GM12878 (cell line): Measurements from ENCODE around the gene NTRK1. TPM values are rescaled to one million over a fixed set of nuclear protein-coding genes. Genes with fewer than 3 reads are reported as not detected.

ENCODE experiments used
- ATAC-seq: fragments of 200-7000 bp; cut with Tn5 transposase; 3 replicates; pipeline ENCODE4 v1.9.1; 2020; ENCODE audit warnings: mild to moderate bottlenecking, moderate library complexity
- BruUV-seq: library from RNA; stranded (reverse); fragments of 400-500 nt; replicated peaks from 2 replicates; lab custom pipeline; 2021; lab: Mats Ljungman, UMichigan
- CTCF ChIA-PET: fragments of 300-600 bp; sonication (Branson Sonifier 250); formaldehyde crosslinking; extraction: SDS; loops from one replicate; lab custom pipeline; 2021; ENCODE audit warnings: inconsistent platforms; lab: Yijun Ruan, JAX
- POLR2A ChIA-PET: fragments of 350-600 bp; formaldehyde crosslinking; extraction: SDS; loops from one replicate; lab custom pipeline; 2021; ENCODE audit warnings: inconsistent platforms; lab: Charles Lee
- RAD21 ChIA-PET: fragments of 300-600 bp; sonication (Branson Sonifier 250); formaldehyde crosslinking; loops from one replicate; lab custom pipeline; 2023; ENCODE audit warnings: antibody characterized with exemption; ENCODE audit not compliant: unreplicated experiment; lab: Charles Lee
- SMC1A ChIA-PET: fragments of 300-600 bp; sonication (Branson Sonifier 250); formaldehyde crosslinking; loops from one replicate; lab custom pipeline; 2023; ENCODE audit not compliant: unreplicated experiment, uncharacterized antibody; lab: Charles Lee
- DNase-seq: peaks from one replicate; pipeline ENCODE4 v3.0.0-alpha.2; 2011; ENCODE audit warnings: low read depth, low spot score
- FAIRE-seq: peaks from 3 replicates; lab custom pipeline; 2011; peaks lifted over from hg19 to GRCh38; lab: Jason Lieb, UNC
- H2AFZ ChIP-seq: 2 replicates; pipeline ENCODE4 v1.6.0; 2011; ENCODE audit warnings: low read depth, low read length, control low read depth; ENCODE audit not compliant: control insufficient read depth
- H3K27ac ChIP-seq: 2 replicates; pipeline ENCODE4 v1.5.1; 2011; ENCODE audit warnings: control low read depth; ENCODE audit not compliant: control insufficient read depth, insufficient read depth
- H3K27me3 ChIP-seq, 2 experiments: replicated peaks in 1 of 2; 2 replicates each; pipeline versions ENCODE4 v1.6.0 to v1.6.1; 2011; ENCODE audit warnings: low read length in 1 of 2; ENCODE audit not compliant: control insufficient read depth in 2 of 2, insufficient read depth in 2 of 2
- H3K36me3 ChIP-seq, 2 experiments: 2 replicates each; pipeline ENCODE4 v1.5.1; 2011; ENCODE audit warnings: low read length in 1 of 2; ENCODE audit not compliant: control insufficient read depth in 2 of 2, insufficient read depth in 2 of 2
- H3K4me1 ChIP-seq: 2 replicates; pipeline ENCODE4 v1.6.1; 2011; ENCODE audit warnings: mild to moderate bottlenecking, low read length, moderate library complexity, mixed read lengths; ENCODE audit not compliant: control insufficient read depth, insufficient read depth
- H3K4me2 ChIP-seq: 2 replicates; pipeline ENCODE4 v1.6.0; 2011; ENCODE audit warnings: control low read depth; ENCODE audit not compliant: control insufficient read depth, insufficient read depth
- H3K4me3 ChIP-seq: fragments of 200-600 bp; sonication (generic); 2 replicates; pipeline ENCODE4 v1.5.1; 2016
- H3K79me2 ChIP-seq: 2 replicates; pipeline ENCODE4 v1.6.0; 2011; ENCODE audit warnings: low read length; ENCODE audit not compliant: control insufficient read depth, insufficient read depth
- H3K9ac ChIP-seq: 2 replicates; pipeline ENCODE4 v1.8.0; 2011; ENCODE audit warnings: low read length, control low read depth, mixed read lengths; ENCODE audit not compliant: control insufficient read depth, insufficient read depth
- H3K9me3 ChIP-seq: replicated peaks from 3 replicates; pipeline ENCODE4 v1.5.1; 2011; ENCODE audit warnings: mild to moderate bottlenecking, low read length; ENCODE audit not compliant: control insufficient read depth, insufficient read depth
- H4K20me1 ChIP-seq: 2 replicates; pipeline ENCODE4 v1.6.0; 2011; ENCODE audit not compliant: control insufficient read depth, insufficient read depth
- CREM ChIP-seq: IDR thresholded peaks from 2 replicates; pipeline ENCODE4 v1.6.1; 2014; ENCODE audit warnings: antibody characterized with exemption, low read depth
- POLR2AphosphoS2 ChIP-seq: IDR thresholded peaks from 2 replicates; pipeline ENCODE4 v1.6.1; 2011; ENCODE audit warnings: low read depth, mild to moderate bottlenecking, low read length, improper control_type of control experiment, moderate library complexity
- RB1 ChIP-seq: fragments of 450-650 bp; formaldehyde crosslinking; IDR thresholded peaks from 2 replicates; pipeline ENCODE4 v1.6.1; 2017; ENCODE audit warnings: mild to moderate bottlenecking, borderline replicate concordance
- RFX5 ChIP-seq: IDR thresholded peaks from 2 replicates; pipeline ENCODE4 v1.6.1; 2011; ENCODE audit warnings: low read depth, low read length, improper control_type of control experiment
- RUNX3 ChIP-seq: IDR thresholded peaks from 2 replicates; pipeline ENCODE4 v1.6.1; 2012; ENCODE audit warnings: low read length, inconsistent platforms
- SIX5 ChIP-seq: IDR thresholded peaks from 2 replicates; pipeline ENCODE4 v1.6.1; 2011; ENCODE audit warnings: mild to moderate bottlenecking, low read depth, low read length, moderate library complexity; ENCODE audit not compliant: severe bottlenecking
- SMAD5 ChIP-seq: IDR thresholded peaks from 2 replicates; pipeline ENCODE4 v1.6.1; 2016; ENCODE audit warnings: antibody characterized with exemption, low read depth
- SMARCA5 ChIP-seq: fragments of 450-650 bp; IDR thresholded peaks from 2 replicates; pipeline ENCODE4 v1.6.1; 2017; ENCODE audit warnings: mild to moderate bottlenecking
- SUPT20H ChIP-seq: IDR thresholded peaks from 2 replicates; pipeline ENCODE4 v1.6.1; 2011; ENCODE audit warnings: low read depth, mild to moderate bottlenecking, low read length, moderate library complexity, borderline replicate concordance; ENCODE audit not compliant: control insufficient read depth
- TARDBP ChIP-seq: IDR thresholded peaks from 2 replicates; pipeline ENCODE4 v1.6.1; 2016; ENCODE audit warnings: borderline replicate concordance
- WGBS: methylation state at CpG from one replicate; pipeline ENCODE4 v1.1.6; 2016; ENCODE audit warnings: low lambda C conversion rate; ENCODE audit not compliant: insufficient replicate concordance, insufficient coverage; ENCODE audit errors: missing lambda C conversion rate; 5-methylcytosine and 5-hydroxymethylcytosine counted together
- in situ Hi-C: fragments of 300-500 bp; cut with MboI; formaldehyde crosslinking; loops from 9 replicates; pipeline ENCODE4 v1.14.3; 2018; ENCODE audit warnings: mixed read lengths
- intact Hi-C: fragments of 100-400 bp; cut with micrococcal nuclease; formaldehyde crosslinking; loops from one replicate; pipeline ENCODE4 v1.14.2; 2022; ENCODE audit not compliant: unreplicated experiment
- polyA plus RNA-seq, 11 experiments: library from polyadenylated mRNA; depleted of rRNA in 4 of 11; unstranded in 6 of 11; stranded (reverse) in 5 of 11; fragments of >200 nt; fragmentation: Nextera tagmentation in 4 of 11; fragmentation: Illumina TruSeq in 1 of 11; extraction: Ambion mirVana in 4 of 11; extraction: Trizol in 1 of 11; gene quantifications; 1 replicate in 1 of 11; 2 replicates in 10 of 11; pipeline versions ENCODE4 v1.2.1 to v1.2.3, GENCODE V29; 2011 to 2016; ENCODE audit warnings: inconsistent platforms in 2 of 11, missing spikeins in 2 of 11, low read depth in 1 of 11
- total RNA-seq, 4 experiments: library from RNA; depleted of rRNA in 3 of 4; stranded (reverse); fragments of >200 nt in 3 of 4; fragmentation: Illumina TruSeq in 1 of 4; extraction: Trizol in 1 of 4; gene quantifications; 2 replicates each; pipeline versions ENCODE4 v1.2.1 to v1.2.3, GENCODE V29; 2013 to 2021
- TF ChIP-seq, protein P1 (sequence below): fragments of 450-650 bp; IDR thresholded peaks from 2 replicates; pipeline ENCODE4 v1.6.1; 2018; ENCODE audit warnings: mild to moderate bottlenecking, low read depth, moderate library complexity; ENCODE audit not compliant: partially characterized antibody
- TF ChIP-seq, protein P2 (sequence below): fragments of 150-350 bp; IDR thresholded peaks from 2 replicates; pipeline ENCODE4 v1.6.1; 2016; ENCODE audit warnings: low read depth, low read length
- TF ChIP-seq, protein P3 (sequence below): IDR thresholded peaks from 2 replicates; pipeline ENCODE4 v1.6.1; 2011; ENCODE audit warnings: borderline replicate concordance, low read depth, mild to moderate bottlenecking, moderate library complexity, low read length; ENCODE audit not compliant: insufficient read depth, poor library complexity, severe bottlenecking
- TF ChIP-seq, protein P4 (sequence below): IDR thresholded peaks from 2 replicates; pipeline ENCODE4 v1.6.1; 2012; ENCODE audit warnings: low read depth, low read length, improper control_type of control experiment
- TF ChIP-seq, protein P5 (sequence below): IDR thresholded peaks from 2 replicates; pipeline ENCODE4 v1.6.1; 2012; ENCODE audit warnings: low read depth, low read length, improper control_type of control experiment

NTRK1 gene
- total and polyA plus RNA-seq, 10 of the 15 experiments (the other 5 are each of a cell fraction or from before 2014, with no cell fraction given), result 0.10 to 0.56 (median 0.40) TPM; not detected in 7

DNA sequence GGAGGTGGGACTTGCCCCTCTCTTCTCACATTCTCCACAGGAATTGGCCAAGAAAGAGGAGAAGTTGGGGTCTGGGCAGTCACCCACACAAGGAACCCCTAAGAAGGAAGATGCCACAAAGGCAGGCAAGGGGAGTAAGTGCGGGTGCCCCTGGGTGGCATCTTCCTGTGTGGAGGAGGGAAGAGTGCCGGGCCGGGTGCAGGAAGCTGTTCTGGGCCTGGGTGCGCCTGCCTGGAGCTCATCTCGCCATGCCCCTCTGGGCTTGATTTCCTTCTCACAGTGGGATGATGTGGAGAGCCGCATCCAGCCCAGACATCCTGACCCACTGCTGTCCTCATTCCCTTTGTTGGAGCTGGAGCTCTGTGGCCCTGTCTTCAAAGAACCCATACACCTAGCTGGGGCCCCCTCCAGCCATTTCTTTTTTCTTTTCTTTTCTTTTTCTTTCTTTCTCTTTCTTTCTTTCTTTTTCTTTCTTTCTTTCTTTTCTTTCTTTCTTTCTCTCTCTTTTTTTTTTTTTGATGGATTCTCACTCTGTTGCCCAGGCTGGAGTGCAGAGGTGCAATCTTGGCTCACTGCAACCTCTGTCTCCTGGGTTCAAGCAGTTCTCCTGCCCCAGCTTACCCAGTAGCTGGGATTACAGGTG is 69.1 kb downstream of the NTRK1 start:
- H3K79me2 ChIP-seq, result no peaks in the 10 kb centered on the region
- in situ Hi-C loops, result no loop called here
- ChIA-PET RAD21 (no interaction called here), CTCF (interaction anchor here (0.5 to 0.8 kb wide), 3 partner anchors 18 to 241 kb away, joined by 3 to 5 read pairs (median 3); no protein-coding TSS in a partner anchor), SMC1A (no interaction called here), POLR2A (no interaction called here)
- H3K4me1 ChIP-seq, result no peaks in the 10 kb centered on the region
- ATAC-seq (no peak), DNase-seq (no peak), FAIRE-seq (no peak)
- WGBS, result 32% methylated on average over 6 of the region's 6 CpGs
- no peak overlapping the region for H3K4me3 ChIP-seq
- no peak overlapping the region for H3K27ac ChIP-seq
- H3K9me3 ChIP-seq, result no peaks in the 10 kb centered on the region
- intact Hi-C loops, result no loop called here
- H3K4me2 ChIP-seq, result no peak overlapping the region
- no peak overlapping the region for H3K9ac ChIP-seq
- H3K36me3 ChIP-seq, result no peaks in the 10 kb centered on the region
- BruUV-seq, result no TSS peak
- H4K20me1 ChIP-seq, result no peaks in the 10 kb centered on the region
- H2AFZ ChIP-seq, result no peak overlapping the region
- H3K27me3 ChIP-seq, result peaks cover 7 to 18% of the 10 kb centered on the region in 2 experiments
- TF ChIP-seq POLR2AphosphoS2 (no peak), SMAD5 (no peak), CREM (no peak), SMARCA5 (no peak), RFX5 (no peak), TARDBP (no peak), SIX5 (no peak), RUNX3 (no peak), SUPT20H (no peak), RB1 (no peak)
- TF ChIP-seq, protein P1, sequence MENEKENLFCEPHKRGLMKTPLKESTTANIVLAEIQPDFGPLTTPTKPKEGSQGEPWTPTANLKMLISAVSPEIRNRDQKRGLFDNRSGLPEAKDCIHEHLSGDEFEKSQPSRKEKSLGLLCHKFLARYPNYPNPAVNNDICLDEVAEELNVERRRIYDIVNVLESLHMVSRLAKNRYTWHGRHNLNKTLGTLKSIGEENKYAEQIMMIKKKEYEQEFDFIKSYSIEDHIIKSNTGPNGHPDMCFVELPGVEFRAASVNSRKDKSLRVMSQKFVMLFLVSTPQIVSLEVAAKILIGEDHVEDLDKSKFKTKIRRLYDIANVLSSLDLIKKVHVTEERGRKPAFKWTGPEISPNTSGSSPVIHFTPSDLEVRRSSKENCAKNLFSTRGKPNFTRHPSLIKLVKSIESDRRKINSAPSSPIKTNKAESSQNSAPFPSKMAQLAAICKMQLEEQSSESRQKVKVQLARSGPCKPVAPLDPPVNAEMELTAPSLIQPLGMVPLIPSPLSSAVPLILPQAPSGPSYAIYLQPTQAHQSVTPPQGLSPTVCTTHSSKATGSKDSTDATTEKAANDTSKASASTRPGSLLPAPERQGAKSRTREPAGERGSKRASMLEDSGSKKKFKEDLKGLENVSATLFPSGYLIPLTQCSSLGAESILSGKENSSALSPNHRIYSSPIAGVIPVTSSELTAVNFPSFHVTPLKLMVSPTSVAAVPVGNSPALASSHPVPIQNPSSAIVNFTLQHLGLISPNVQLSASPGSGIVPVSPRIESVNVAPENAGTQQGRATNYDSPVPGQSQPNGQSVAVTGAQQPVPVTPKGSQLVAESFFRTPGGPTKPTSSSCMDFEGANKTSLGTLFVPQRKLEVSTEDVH, result no peak
- TF ChIP-seq, protein P2, sequence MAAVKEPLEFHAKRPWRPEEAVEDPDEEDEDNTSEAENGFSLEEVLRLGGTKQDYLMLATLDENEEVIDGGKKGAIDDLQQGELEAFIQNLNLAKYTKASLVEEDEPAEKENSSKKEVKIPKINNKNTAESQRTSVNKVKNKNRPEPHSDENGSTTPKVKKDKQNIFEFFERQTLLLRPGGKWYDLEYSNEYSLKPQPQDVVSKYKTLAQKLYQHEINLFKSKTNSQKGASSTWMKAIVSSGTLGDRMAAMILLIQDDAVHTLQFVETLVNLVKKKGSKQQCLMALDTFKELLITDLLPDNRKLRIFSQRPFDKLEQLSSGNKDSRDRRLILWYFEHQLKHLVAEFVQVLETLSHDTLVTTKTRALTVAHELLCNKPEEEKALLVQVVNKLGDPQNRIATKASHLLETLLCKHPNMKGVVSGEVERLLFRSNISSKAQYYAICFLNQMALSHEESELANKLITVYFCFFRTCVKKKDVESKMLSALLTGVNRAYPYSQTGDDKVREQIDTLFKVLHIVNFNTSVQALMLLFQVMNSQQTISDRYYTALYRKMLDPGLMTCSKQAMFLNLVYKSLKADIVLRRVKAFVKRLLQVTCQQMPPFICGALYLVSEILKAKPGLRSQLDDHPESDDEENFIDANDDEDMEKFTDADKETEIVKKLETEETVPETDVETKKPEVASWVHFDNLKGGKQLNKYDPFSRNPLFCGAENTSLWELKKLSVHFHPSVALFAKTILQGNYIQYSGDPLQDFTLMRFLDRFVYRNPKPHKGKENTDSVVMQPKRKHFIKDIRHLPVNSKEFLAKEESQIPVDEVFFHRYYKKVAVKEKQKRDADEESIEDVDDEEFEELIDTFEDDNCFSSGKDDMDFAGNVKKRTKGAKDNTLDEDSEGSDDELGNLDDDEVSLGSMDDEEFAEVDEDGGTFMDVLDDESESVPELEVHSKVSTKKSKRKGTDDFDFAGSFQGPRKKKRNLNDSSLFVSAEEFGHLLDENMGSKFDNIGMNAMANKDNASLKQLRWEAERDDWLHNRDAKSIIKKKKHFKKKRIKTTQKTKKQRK, result no peak
- TF ChIP-seq, protein P3, sequence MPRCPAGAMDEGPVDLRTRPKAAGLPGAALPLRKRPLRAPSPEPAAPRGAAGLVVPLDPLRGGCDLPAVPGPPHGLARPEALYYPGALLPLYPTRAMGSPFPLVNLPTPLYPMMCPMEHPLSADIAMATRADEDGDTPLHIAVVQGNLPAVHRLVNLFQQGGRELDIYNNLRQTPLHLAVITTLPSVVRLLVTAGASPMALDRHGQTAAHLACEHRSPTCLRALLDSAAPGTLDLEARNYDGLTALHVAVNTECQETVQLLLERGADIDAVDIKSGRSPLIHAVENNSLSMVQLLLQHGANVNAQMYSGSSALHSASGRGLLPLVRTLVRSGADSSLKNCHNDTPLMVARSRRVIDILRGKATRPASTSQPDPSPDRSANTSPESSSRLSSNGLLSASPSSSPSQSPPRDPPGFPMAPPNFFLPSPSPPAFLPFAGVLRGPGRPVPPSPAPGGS, result no peak
- TF ChIP-seq, protein P4, sequence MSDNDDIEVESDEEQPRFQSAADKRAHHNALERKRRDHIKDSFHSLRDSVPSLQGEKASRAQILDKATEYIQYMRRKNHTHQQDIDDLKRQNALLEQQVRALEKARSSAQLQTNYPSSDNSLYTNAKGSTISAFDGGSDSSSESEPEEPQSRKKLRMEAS, result no peak
- TF ChIP-seq, protein P5, sequence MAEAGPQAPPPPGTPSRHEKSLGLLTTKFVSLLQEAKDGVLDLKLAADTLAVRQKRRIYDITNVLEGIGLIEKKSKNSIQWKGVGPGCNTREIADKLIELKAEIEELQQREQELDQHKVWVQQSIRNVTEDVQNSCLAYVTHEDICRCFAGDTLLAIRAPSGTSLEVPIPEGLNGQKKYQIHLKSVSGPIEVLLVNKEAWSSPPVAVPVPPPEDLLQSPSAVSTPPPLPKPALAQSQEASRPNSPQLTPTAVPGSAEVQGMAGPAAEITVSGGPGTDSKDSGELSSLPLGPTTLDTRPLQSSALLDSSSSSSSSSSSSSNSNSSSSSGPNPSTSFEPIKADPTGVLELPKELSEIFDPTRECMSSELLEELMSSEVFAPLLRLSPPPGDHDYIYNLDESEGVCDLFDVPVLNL, result no peak
